Breast epithelium (tissue), 3 donors: ENCODE measurements around the gene PIK3R6.

Source experiments
- CTCF ChIP-seq, 3 donors: fragments of 450-650 bp; IDR thresholded peaks; one replicate each; pipeline ENCODE4 v1.5.1; 2016 to 2017; ENCODE audit warnings: antibody characterized with exemption in 3 of 3, mild to moderate bottlenecking in 3 of 3, moderate library complexity in 3 of 3
- POLR2A ChIP-seq: fragments of 450-650 bp; IDR thresholded peaks from one replicate; pipeline ENCODE4 v1.6.1; 2016; ENCODE audit warnings: antibody characterized with exemption, mild to moderate bottlenecking, moderate library complexity

GRCh38 chr17:8904201-8904600, 36.7 kb upstream of the PIK3R6 start:
- TF ChIP-seq POLR2A: no peak
- no peak for TF ChIP-seq CTCF (IDR thresholded peaks at IDR 0.05)
